Liver (tissue), 9 donors: ENCODE measurements around the gene COL4A4. TPM values are rescaled to one million over a fixed set of nuclear protein-coding genes. Genes with fewer than 3 reads are reported as not detected.

Experiments used
- DNase-seq: peaks from one replicate; pipeline ENCODE4 v3.0.0-alpha.2; 2017; ENCODE audit warnings: low spot score
- H3K27ac ChIP-seq, 2 donors: one replicate each; pipeline ENCODE4 v1.7.0; 2013; ENCODE audit warnings: inconsistent platforms in 2 of 2, low read length in 2 of 2, control low read depth in 1 of 2, low read depth in 1 of 2, mild to moderate bottlenecking in 1 of 2
- H3K27me3 ChIP-seq, 4 donors: one replicate each; pipeline versions ENCODE4 v1.6.1 to v1.7.0; 2013; ENCODE audit warnings: low read length in 3 of 4, inconsistent platforms in 1 of 4, mild to moderate bottlenecking in 1 of 4, moderate library complexity in 1 of 4; ENCODE audit not compliant: control insufficient read depth in 4 of 4, insufficient read depth in 4 of 4
- H3K36me3 ChIP-seq, 4 donors: one replicate each; pipeline versions ENCODE4 v1.6.1 to v1.7.0; 2013; ENCODE audit warnings: low read length in 3 of 4, mild to moderate bottlenecking in 3 of 4, low read depth in 1 of 4, moderate library complexity in 1 of 4; ENCODE audit not compliant: control insufficient read depth in 4 of 4, insufficient read depth in 3 of 4
- H3K4me1 ChIP-seq, 4 donors: one replicate each; pipeline versions ENCODE4 v1.6.1 to v1.7.0; 2013; ENCODE audit warnings: low read length in 3 of 4, mild to moderate bottlenecking in 3 of 4, moderate library complexity in 1 of 4; ENCODE audit not compliant: control insufficient read depth in 4 of 4, insufficient read depth in 4 of 4
- H3K4me3 ChIP-seq, 3 donors: one replicate each; pipeline versions ENCODE4 v1.6.1 to v1.7.0; 2013; ENCODE audit warnings: low read length in 3 of 3, control low read depth in 1 of 3, low read depth in 1 of 3, mild to moderate bottlenecking in 1 of 3
- H3K9ac ChIP-seq, 2 donors: one replicate each; pipeline ENCODE4 v1.7.0; 2013; ENCODE audit warnings: low read length in 2 of 2, mild to moderate bottlenecking in 2 of 2, moderate library complexity in 2 of 2, control low read depth in 1 of 2, low read depth in 1 of 2
- H3K9me3 ChIP-seq, 4 donors: one replicate each; pipeline versions ENCODE4 v1.6.1 to v1.7.0; 2013; ENCODE audit warnings: low read length in 3 of 4; ENCODE audit not compliant: control insufficient read depth in 4 of 4
- ATF3 ChIP-seq: IDR thresholded peaks from 2 replicates; pipeline ENCODE4 v1.6.1; 2016; ENCODE audit warnings: antibody characterized with exemption
- CTCF ChIP-seq: fragments of 150-350 bp; IDR thresholded peaks from 2 replicates; pipeline ENCODE4 v1.5.1; 2017; ENCODE audit warnings: improper control_type of control experiment, low read depth, low read length; ENCODE audit not compliant: missing input control
- EGR1 ChIP-seq, 2 donors: IDR thresholded peaks; 2 replicates each; pipeline ENCODE4 v1.6.1; 2016 to 2018; ENCODE audit warnings: antibody characterized with exemption in 2 of 2, low read depth in 2 of 2
- FOXA1 ChIP-seq: IDR thresholded peaks from 2 replicates; pipeline ENCODE4 v1.6.1; 2016; ENCODE audit warnings: antibody characterized with exemption
- HNF4G ChIP-seq: IDR thresholded peaks from 2 replicates; pipeline ENCODE4 v1.6.1; 2016; ENCODE audit warnings: antibody characterized with exemption
- JUND ChIP-seq, 2 donors: IDR thresholded peaks; 2 replicates each; pipeline ENCODE4 v1.6.1; 2016; ENCODE audit warnings: antibody characterized with exemption in 2 of 2
- MAX ChIP-seq: IDR thresholded peaks from 2 replicates; pipeline ENCODE4 v1.6.1; 2016; ENCODE audit warnings: antibody characterized with exemption
- RAD21 ChIP-seq, 2 donors: IDR thresholded peaks; 2 replicates each; pipeline ENCODE4 v1.6.1; 2016; ENCODE audit warnings: antibody characterized with exemption in 2 of 2, mild to moderate bottlenecking in 2 of 2
- REST ChIP-seq: IDR thresholded peaks from 2 replicates; pipeline ENCODE4 v1.6.1; 2016; ENCODE audit warnings: antibody characterized with exemption, mild to moderate bottlenecking
- RXRA ChIP-seq, 2 donors: IDR thresholded peaks; 2 replicates each; pipeline ENCODE4 v1.6.1; 2017 to 2018; ENCODE audit warnings: antibody characterized with exemption in 2 of 2, mild to moderate bottlenecking in 1 of 2
- SP1 ChIP-seq: IDR thresholded peaks from 2 replicates; pipeline ENCODE4 v1.6.1; 2018; ENCODE audit warnings: antibody characterized with exemption, mild to moderate bottlenecking
- YY1 ChIP-seq: IDR thresholded peaks from 2 replicates; pipeline ENCODE4 v1.6.1; 2016; ENCODE audit warnings: antibody characterized with exemption, mild to moderate bottlenecking
- ZBTB33 ChIP-seq: IDR thresholded peaks from 2 replicates; pipeline ENCODE4 v1.6.1; 2016; ENCODE audit warnings: antibody characterized with exemption
- WGBS: extraction: QIAGEN DNeasy Blood & Tissue Kit; methylation state at CpG from one replicate; pipeline ENCODE4 v1.1.7; 2013; 5-methylcytosine and 5-hydroxymethylcytosine counted together
- polyA plus RNA-seq, 2 donors: library from polyadenylated mRNA; stranded (reverse) in 1 of 2; unstranded in 1 of 2; fragments of 200-250 nt in 1 of 2; fragments of >200 nt in 1 of 2; fragmentation: Nextera tagmentation in 1 of 2; extraction: Ambion mirVana in 1 of 2; gene quantifications; one replicate each; pipeline versions ENCODE4 v1.2.1 to v1.2.3, GENCODE V29; 2013 to 2015
- total RNA-seq, 2 donors: library from RNA; depleted of rRNA; stranded (reverse); fragments of >200 nt; gene quantifications; one replicate each; pipeline ENCODE4 v1.2.3, GENCODE V29; 2014
- donor health status: healthy.
- donor health status: healthy.
- donor health status: healthy.
- donor health status: healthy.
- donor health status: healthy.

Gene COL4A4
- total and polyA plus RNA-seq, 4 donors: 0.14 to 3.8 (median 0.82) TPM

GRCh38 chr2:226971770-226972169, 192.2 kb downstream of the COL4A4 start:
- no peak overlapping the region for H3K27ac ChIP-seq

More at GRCh38 chr2:226971770-226972169, 192.2 kb downstream of the COL4A4 start:
- no peak for TF ChIP-seq REST
- TF ChIP-seq YY1: no peak
- no peak for TF ChIP-seq ZBTB33
- no peak for TF ChIP-seq RAD21 (IDR thresholded peaks at IDR 0.05)
- no peak for TF ChIP-seq FOXA1
- TF ChIP-seq EGR1 (IDR thresholded peaks at IDR 0.05; ENCODE audit: low read depth in 2 of 2): no peak
- TF ChIP-seq HNF4G: no peak
- TF ChIP-seq JUND (IDR thresholded peaks at IDR 0.05): no peak
- no peak for TF ChIP-seq RXRA (IDR thresholded peaks at IDR 0.05)
- TF ChIP-seq SP1: no peak
- TF ChIP-seq ATF3: no peak
- TF ChIP-seq CTCF: no peak
- no peak for TF ChIP-seq MAX
- 97% methylated on average over 4 of the region's 4 CpGs for WGBS
- Histone ChIP-seq H3K27me3 (no peaks in the 10 kb centered on the region), H3K4me3 (no peak overlapping the region), H3K9ac (no peak overlapping the region), H3K36me3 (peaks cover 0 to 2% (median 0%) of the 10 kb centered on the region in 4 donors), H3K4me1 (no peaks in the 10 kb centered on the region), H3K9me3 (no peaks in the 10 kb centered on the region)
- DNase-seq: no peak
